Measurements from ENCODE around the gene NEUROG3. TPM values are rescaled to one million over a fixed set of nuclear protein-coding genes. Genes with fewer than 3 reads are reported as not detected.

Gene NEUROG3
- total RNA-seq, 3 donors from 2014 or later (not counting 1 experiment from before 2014, with no cell fraction given): not detected

DNA sequence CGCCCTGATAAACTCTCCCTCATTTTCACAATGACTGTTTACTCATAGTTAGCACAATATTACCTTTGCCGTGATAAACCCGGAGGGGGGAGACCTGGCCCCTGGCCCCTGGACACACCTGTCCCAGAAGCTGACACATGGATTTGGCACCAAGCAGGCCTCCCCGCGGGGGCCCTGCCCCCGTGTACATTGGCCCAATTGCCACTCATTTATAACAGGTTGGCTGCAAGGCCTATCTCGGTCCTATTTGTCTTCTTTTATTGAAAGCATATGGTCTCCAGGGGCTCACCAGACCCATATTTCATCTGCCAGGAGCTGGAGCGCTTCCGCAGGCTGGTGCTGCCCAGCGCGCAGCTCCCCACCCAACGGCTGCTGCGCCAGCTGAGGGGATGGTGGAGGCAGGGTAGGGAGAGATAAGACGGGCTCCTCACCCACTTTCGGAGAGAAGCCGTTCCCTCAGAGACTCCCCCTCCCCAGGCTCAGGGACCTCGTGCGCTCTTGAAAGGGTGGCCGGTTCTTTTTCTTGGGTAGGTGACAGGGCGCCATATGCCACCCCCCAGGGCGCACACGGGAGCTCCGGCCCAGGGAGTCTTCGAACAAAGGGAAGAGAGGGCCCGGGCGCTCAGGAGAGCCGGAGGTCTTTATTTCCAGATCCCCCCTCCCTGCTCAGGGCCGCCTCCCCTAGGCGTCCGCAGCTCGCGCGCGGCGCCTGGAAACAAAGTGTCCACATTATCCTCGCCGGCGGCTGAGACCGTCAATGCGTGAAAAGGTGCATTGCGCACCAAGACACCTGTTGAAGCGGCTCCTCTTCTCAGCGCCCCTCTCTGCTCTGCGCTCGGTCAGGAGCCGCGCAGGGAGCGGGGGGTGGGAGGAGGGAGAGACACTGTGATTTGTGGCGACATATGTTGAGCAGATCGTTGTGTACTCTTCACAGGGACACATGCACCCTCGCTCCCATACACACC lies 4.3 kb upstream of the NEUROG3 start:
- no peak overlapping the region for H3K27ac ChIP-seq (ENCODE audit: low read length)
- Mint-ChIP-seq H3K4me3 (no peak overlapping the region), H3K9me3 (no peaks in the 10 kb centered on the region), H3K27ac (no peak overlapping the region), H3K4me1 (peaks cover 8 to 13% of the 10 kb centered on the region in 2 donors), H3K36me3 (no peaks in the 10 kb centered on the region), H3K27me3 (ENCODE audit: low read depth in 2 of 2) (peaks cover 49 to 63% of the 10 kb centered on the region in 2 donors)
- 4% methylated on average over 48 of the region's 51 CpGs for WGBS (ENCODE audit: insufficient coverage)
- no peak for TF ChIP-seq CTCF (IDR thresholded peaks at IDR 0.05)
- peaks cover 35% of the 10 kb centered on the region for H3K27me3 ChIP-seq (ENCODE audit: control insufficient read depth, insufficient read depth, low read length)
- no peaks in the 10 kb centered on the region for H3K36me3 ChIP-seq (ENCODE audit: control insufficient read depth, insufficient read depth, low read length)
- DNase-seq: no peak
- no peaks in the 10 kb centered on the region for H3K9me3 ChIP-seq (ENCODE audit: control insufficient read depth, insufficient read depth, low read length)
- ATAC-seq: no peak
- intact Hi-C loops (cut with micrococcal nuclease): no loop called here
- no peak overlapping the region for H3K4me3 ChIP-seq (ENCODE audit: low read length)
- peaks cover 18% of the 10 kb centered on the region for H3K4me1 ChIP-seq (ENCODE audit: control insufficient read depth, insufficient read depth, low read length)

GRCh38 chr10:69576334-69577011 lies 3.3 kb upstream of the NEUROG3 start:
- WGBS (ENCODE audit: insufficient coverage): 5% methylated on average over 27 of the region's 28 CpGs
- intact Hi-C loops (cut with micrococcal nuclease): no loop called here
- Mint-ChIP-seq H3K36me3 (no peaks in the 10 kb centered on the region), H3K4me3 (no peak overlapping the region), H3K27ac (no peak overlapping the region), H3K27me3 (ENCODE audit: low read depth in 2 of 2) (peaks cover 53 to 67% of the 10 kb centered on the region in 2 donors), H3K9me3 (no peaks in the 10 kb centered on the region), H3K4me1 (peaks cover 13 to 18% of the 10 kb centered on the region in 2 donors)
- DNase-seq (no peak), ATAC-seq (no peak)
- no peaks in the 10 kb centered on the region for H3K36me3 ChIP-seq (ENCODE audit: control insufficient read depth, insufficient read depth, low read length)
- no peak overlapping the region for H3K27ac ChIP-seq (ENCODE audit: low read length)
- peaks cover 29% of the 10 kb centered on the region for H3K4me1 ChIP-seq (ENCODE audit: control insufficient read depth, insufficient read depth, low read length)
- peaks cover 45% of the 10 kb centered on the region for H3K27me3 ChIP-seq (ENCODE audit: control insufficient read depth, insufficient read depth, low read length)
- H3K4me3 ChIP-seq (ENCODE audit: low read length): no peak overlapping the region
- H3K9me3 ChIP-seq (ENCODE audit: control insufficient read depth, insufficient read depth, low read length): no peaks in the 10 kb centered on the region
- no peak for TF ChIP-seq CTCF (IDR thresholded peaks at IDR 0.05)

DNA sequence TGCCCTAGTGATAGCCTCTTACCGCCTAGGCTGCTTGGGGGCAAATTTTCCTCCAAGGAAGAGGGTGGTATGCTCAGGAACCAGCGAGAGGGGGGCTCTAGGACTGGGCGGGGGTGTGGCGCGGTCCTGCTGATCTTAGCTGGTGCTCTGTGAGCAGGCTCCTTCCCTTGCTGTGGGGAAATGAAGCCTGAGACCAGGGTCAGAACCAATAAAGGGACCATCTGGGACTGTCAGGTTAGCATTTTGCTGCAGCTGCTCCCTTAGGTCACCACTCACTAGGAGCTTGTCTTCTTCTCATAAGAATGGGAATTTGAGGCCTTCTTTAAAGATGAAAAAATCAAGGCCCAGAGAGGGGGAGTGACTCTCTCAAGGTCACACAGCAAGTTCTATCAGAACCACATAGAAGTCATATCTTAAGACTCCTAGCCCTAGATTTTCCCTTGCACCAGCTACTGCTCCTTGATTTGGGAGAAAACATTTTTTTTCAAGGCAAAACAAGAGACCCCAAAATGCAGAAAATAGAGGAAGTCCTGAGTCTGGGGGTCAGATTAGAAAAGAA lies 2.0 kb upstream of the NEUROG3 start:
- H3K36me3 ChIP-seq (ENCODE audit: control insufficient read depth, insufficient read depth, low read length): no peaks in the 10 kb centered on the region
- Mint-ChIP-seq H3K27me3 (ENCODE audit: low read depth in 2 of 2) (peaks cover 53 to 70% of the 10 kb centered on the region in 2 donors), H3K4me3 (no peak overlapping the region), H3K4me1 (peaks cover 14 to 19% of the 10 kb centered on the region in 2 donors), H3K27ac (no peak overlapping the region), H3K9me3 (no peaks in the 10 kb centered on the region), H3K36me3 (no peaks in the 10 kb centered on the region)
- TF ChIP-seq CTCF (IDR thresholded peaks at IDR 0.05): no peak
- ATAC-seq (no peak), DNase-seq (no peak)
- peaks cover 29% of the 10 kb centered on the region for H3K4me1 ChIP-seq (ENCODE audit: control insufficient read depth, insufficient read depth, low read length)
- peaks cover 56% of the 10 kb centered on the region for H3K27me3 ChIP-seq (ENCODE audit: control insufficient read depth, insufficient read depth, low read length)
- 6% methylated on average over 5 of the region's 5 CpGs for WGBS (ENCODE audit: insufficient coverage)
- no peak overlapping the region for H3K4me3 ChIP-seq (ENCODE audit: low read length)
- no peak overlapping the region for H3K27ac ChIP-seq (ENCODE audit: low read length)
- intact Hi-C loops (cut with micrococcal nuclease): no loop called here
- no peaks in the 10 kb centered on the region for H3K9me3 ChIP-seq (ENCODE audit: control insufficient read depth, insufficient read depth, low read length)
